Stimulated activated CD4-positive, alpha-beta T cell treated with anti-CD3 and anti-CD28 coated beads, Interleukin-2, amount 100 ng/mL, for 48 hours (primary cell): Measurements from ENCODE around the gene IMPG2.

Source experiments
- DNase-seq, 2 donors: peaks; one replicate each; pipeline ENCODE4 v3.0.0-alpha.2; 2020

The IMPG2 gene

GRCh38 chr3:101179637-101180036, 140.7 kb downstream of the IMPG2 start:
- no peak for DNase-seq

- DNase-seq = no peak
Observed at GRCh38 chr3:101177577-101177976, 142.8 kb downstream of the IMPG2 start.
